HCT116 (cell line): Measurements from ENCODE around the gene MUSK. TPM values are rescaled to one million over a fixed set of nuclear protein-coding genes. Genes with fewer than 3 reads are reported as not detected.
"Not testable (repeated sequence)": the region's sequence is repeated elsewhere in the genome, so short reads cannot be mapped to it uniquely, and the experiment has no call there.

ENCODE experiments used
- ATAC-seq: fragments of 200-7000 bp; cut with Tn5 transposase; 2 replicates; pipeline ENCODE4 v1.9.1; 2020; ENCODE audit warnings: mild to moderate bottlenecking, moderate library complexity
- BruUV-seq: library from RNA; stranded (reverse); fragments of 400-500 nt; replicated peaks from 2 replicates; lab custom pipeline; 2021; lab: Mats Ljungman, UMichigan
- CTCF ChIA-PET: fragments of 300-600 bp; sonication (Branson Sonifier 250); formaldehyde crosslinking; loops from one replicate; lab custom pipeline; 2021; ENCODE audit warnings: antibody characterized with exemption; lab: Charles Lee
- POLR2A ChIA-PET: fragments of 300-600, 350-600 bp; sonication (Branson Sonifier 250); formaldehyde crosslinking; loops from one replicate; lab custom pipeline; 2021; ENCODE audit warnings: antibody characterized with exemption; lab: Charles Lee
- RAD21 ChIA-PET, 2 experiments: fragments of 300-600 bp; sonication (Branson Sonifier 250); formaldehyde crosslinking; loops; one replicate each; lab custom pipeline; 2023; ENCODE audit warnings: low total read pairs in 2 of 2; ENCODE audit not compliant: uncharacterized antibody in 2 of 2, unreplicated experiment in 2 of 2, low non-redundant PET in 1 of 2; lab: Charles Lee
- DNase-seq: peaks from one replicate; pipeline ENCODE4 v3.0.0-alpha.2; 2010; ENCODE audit warnings: low read depth, low spot score
- H2AFZ ChIP-seq: fragments of 200-600 bp; shearing (Covaris generic), sonication (generic); 2 replicates; pipeline ENCODE4 v1.6.1; 2017; ENCODE audit warnings: low read depth, mixed run types, mixed read lengths, antibody characterized with exemption, low read length; ENCODE audit not compliant: poor library complexity, severe bottlenecking
- H3K27ac ChIP-seq: 2 replicates; pipeline ENCODE4 v1.5.1; 2012; ENCODE audit warnings: low read depth, low read length
- H3K27me3 ChIP-seq: fragments of 200-600 bp; sonication (generic); 2 replicates; pipeline ENCODE4 v1.6.1; 2016; ENCODE audit warnings: mixed run types, low read length, mixed read lengths; ENCODE audit not compliant: insufficient read depth
- H3K36me3 ChIP-seq, 2 experiments: fragments of 200-500 bp in 1 of 2; fragments of 200-600 bp in 1 of 2; sonication (Bioruptor generic) in 1 of 2; sonication (generic) in 1 of 2; 2 replicates each; pipeline versions ENCODE4 v1.5.1 to v1.6.1; 2014 to 2016; ENCODE audit warnings: low read length in 2 of 2, inconsistent platforms in 1 of 2, mixed read lengths in 1 of 2, mixed run types in 1 of 2; ENCODE audit not compliant: insufficient read depth in 2 of 2, control insufficient read depth in 1 of 2
- H3K4me1 ChIP-seq, 2 experiments: fragments of 200-600 bp in 1 of 2; sonication (generic) in 1 of 2; 2 replicates each; pipeline versions ENCODE4 v1.5.1 to v1.6.1; 2012 to 2017; ENCODE audit warnings: low read length in 2 of 2, inconsistent platforms in 1 of 2, mild to moderate bottlenecking in 1 of 2, mixed read lengths in 1 of 2, mixed run types in 1 of 2, moderate library complexity in 1 of 2; ENCODE audit not compliant: insufficient read depth in 2 of 2, control insufficient read depth in 1 of 2
- H3K4me2 ChIP-seq: fragments of 200-600 bp; sonication (generic); 2 replicates; pipeline ENCODE4 v1.6.1; 2017; ENCODE audit warnings: mixed run types, low read length, mixed read lengths
- H3K4me3 ChIP-seq, 2 experiments: fragments of 200-600 bp in 1 of 2; sonication (generic) in 1 of 2; replicated peaks in 1 of 2; 2 replicates each; pipeline ENCODE4 v1.5.1; 2011 to 2016; ENCODE audit warnings: low read length in 2 of 2, control low read depth in 1 of 2, low read depth in 1 of 2, mild to moderate bottlenecking in 1 of 2, mixed read lengths in 1 of 2, mixed run types in 1 of 2
- H3K79me2 ChIP-seq: fragments of 200-600 bp; sonication (generic); 2 replicates; pipeline ENCODE4 v1.6.1; 2017; ENCODE audit warnings: mild to moderate bottlenecking, mixed run types, low read length, moderate library complexity, mixed read lengths; ENCODE audit not compliant: insufficient read depth
- H3K9ac ChIP-seq: fragments of 200-600 bp; sonication (generic); 2 replicates; pipeline ENCODE4 v1.6.1; 2016; ENCODE audit warnings: low read length, mixed read lengths
- H3K9me2 ChIP-seq: fragments of 200-600 bp; sonication (generic), shearing (Covaris generic); 2 replicates; pipeline ENCODE4 v1.6.1; 2017; ENCODE audit warnings: mixed run types, mild to moderate bottlenecking, moderate library complexity; ENCODE audit not compliant: insufficient read depth
- H3K9me3 ChIP-seq, 2 experiments: fragments of 200-500 bp in 1 of 2; fragments of 200-600 bp in 1 of 2; sonication (Bioruptor generic) in 1 of 2; sonication (generic) in 1 of 2; 2 replicates each; pipeline ENCODE4 v1.6.1; 2014 to 2017; ENCODE audit warnings: low read length in 2 of 2, mixed read lengths in 2 of 2, inconsistent platforms in 1 of 2, low read depth in 1 of 2, mild to moderate bottlenecking in 1 of 2, mixed run types in 1 of 2, moderate library complexity in 1 of 2; ENCODE audit not compliant: control insufficient read depth in 1 of 2, insufficient read depth in 1 of 2
- H4K20me1 ChIP-seq: fragments of 200-600 bp; sonication (generic), shearing (Covaris generic); 2 replicates; pipeline ENCODE4 v1.6.1; 2017; ENCODE audit warnings: mixed run types, mild to moderate bottlenecking, moderate library complexity; ENCODE audit not compliant: insufficient read depth
- ATF3 ChIP-seq: IDR thresholded peaks from 2 replicates; pipeline ENCODE4 v1.6.1; 2012
- CBX3 ChIP-seq: IDR thresholded peaks from 2 replicates; pipeline ENCODE4 v1.6.1; 2012; ENCODE audit warnings: low read depth
- CEBPB ChIP-seq: IDR thresholded peaks from 2 replicates; pipeline ENCODE4 v1.6.1; 2012; ENCODE audit warnings: low read depth
- EZH2 ChIP-seq: fragments of 200-600 bp; sonication (generic); IDR thresholded peaks from 2 replicates; pipeline ENCODE4 v1.6.1; 2017; ENCODE audit warnings: antibody characterized with exemption, mixed run types
- EZH2phosphoT487 ChIP-seq: fragments of 200-600 bp; IDR thresholded peaks from 2 replicates; pipeline ENCODE4 v1.6.1; 2018; ENCODE audit warnings: antibody characterized with exemption, borderline replicate concordance
- FOSL1 ChIP-seq: IDR thresholded peaks from 2 replicates; pipeline ENCODE4 v1.6.1; 2012; ENCODE audit warnings: low read depth
- MAX ChIP-seq: IDR thresholded peaks from 2 replicates; pipeline ENCODE4 v1.6.1; 2012
- POLR2A ChIP-seq: IDR thresholded peaks from 2 replicates; pipeline ENCODE4 v1.7.0; 2011; ENCODE audit warnings: borderline replicate concordance; ENCODE audit not compliant: insufficient read depth, insufficient read length; ENCODE audit errors: extremely low read depth
- POLR2AphosphoS5 ChIP-seq: IDR thresholded peaks from 2 replicates; pipeline ENCODE4 v1.6.1; 2011; ENCODE audit warnings: mild to moderate bottlenecking, low read depth, low read length, moderate library complexity
- TCF7L2 ChIP-seq: IDR thresholded peaks from 2 replicates; pipeline ENCODE4 v1.7.0; 2011; ENCODE audit warnings: borderline replicate concordance, inconsistent platforms; ENCODE audit not compliant: insufficient read depth, insufficient read length; ENCODE audit errors: extremely low read depth
- YY1 ChIP-seq: IDR thresholded peaks from 2 replicates; pipeline ENCODE4 v1.6.1; 2011; ENCODE audit warnings: low read length, low read depth, moderate library complexity, mild to moderate bottlenecking; ENCODE audit not compliant: insufficient replicate concordance; ENCODE audit errors: extremely low read depth
- intact Hi-C: fragments of 100-400 bp; cut with micrococcal nuclease; formaldehyde crosslinking; loops from 2 replicates; pipeline ENCODE4 v1.10.0; 2022
- total RNA-seq: library from RNA; stranded (reverse); gene quantifications from one replicate; pipeline ENCODE4 v1.2.1, GENCODE V29; 2021; ENCODE audit not compliant: unreplicated experiment
- TF ChIP-seq, protein P1 (sequence below): IDR thresholded peaks from 2 replicates; pipeline ENCODE4 v1.6.1; 2011; ENCODE audit warnings: mild to moderate bottlenecking, low read length, moderate library complexity; ENCODE audit not compliant: insufficient replicate concordance; ENCODE audit errors: extremely low read depth

The MUSK gene
- total RNA-seq, 1 experiment from 2014 or later: not detected

GRCh38 chr9:110820381-110820780 is 151.8 kb downstream of the MUSK start:
- no peaks in the 10 kb centered on the region for H3K4me1 ChIP-seq
- TF ChIP-seq EZH2 (no peak), EZH2phosphoT487 (no peak), FOSL1 (no peak), YY1 (no peak), TCF7L2 (no peak)
- ChIA-PET RAD21 (no interaction called here), POLR2A (no interaction called here), CTCF (no interaction called here)
- H3K36me3 ChIP-seq: no peaks in the 10 kb centered on the region
- H4K20me1 ChIP-seq: no peaks in the 10 kb centered on the region
- intact Hi-C loops: no loop called here
- no peaks in the 10 kb centered on the region for H3K9me3 ChIP-seq
- no peaks in the 10 kb centered on the region for H3K9me2 ChIP-seq
- H3K4me2 ChIP-seq: no peak overlapping the region
- H2AFZ ChIP-seq: no peak overlapping the region
- H3K27me3 ChIP-seq: no peaks in the 10 kb centered on the region
- H3K27ac ChIP-seq: no peak overlapping the region
- no peaks in the 10 kb centered on the region for H3K79me2 ChIP-seq
- no TSS peak for BruUV-seq
- H3K9ac ChIP-seq: no peak overlapping the region
- H3K4me3 ChIP-seq: no peak overlapping the region
- no peak for DNase-seq
- ATAC-seq: no peak

DNA sequence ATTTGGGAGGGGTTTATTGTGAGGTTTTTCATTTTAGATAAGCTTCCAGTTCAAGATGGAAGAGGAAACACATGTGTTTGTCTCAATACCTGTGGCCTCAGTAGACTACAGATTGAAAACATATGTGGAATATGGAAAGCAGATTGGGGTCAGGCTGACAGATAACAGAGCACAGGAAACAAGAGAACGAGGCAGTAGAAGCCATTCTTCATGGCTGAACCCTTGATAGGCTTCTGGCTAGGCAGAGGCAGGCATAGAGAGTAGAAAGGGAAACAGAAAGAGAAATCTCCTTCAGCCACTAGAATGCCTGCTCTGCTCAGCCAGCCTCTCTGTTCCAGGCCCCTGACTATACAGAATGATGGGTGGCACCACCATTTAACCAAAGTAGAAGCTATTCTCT is 152.5 kb downstream of the MUSK start:
- TF ChIP-seq MAX: no peak
- no peak for TF ChIP-seq ATF3
- TF ChIP-seq, protein P1, sequence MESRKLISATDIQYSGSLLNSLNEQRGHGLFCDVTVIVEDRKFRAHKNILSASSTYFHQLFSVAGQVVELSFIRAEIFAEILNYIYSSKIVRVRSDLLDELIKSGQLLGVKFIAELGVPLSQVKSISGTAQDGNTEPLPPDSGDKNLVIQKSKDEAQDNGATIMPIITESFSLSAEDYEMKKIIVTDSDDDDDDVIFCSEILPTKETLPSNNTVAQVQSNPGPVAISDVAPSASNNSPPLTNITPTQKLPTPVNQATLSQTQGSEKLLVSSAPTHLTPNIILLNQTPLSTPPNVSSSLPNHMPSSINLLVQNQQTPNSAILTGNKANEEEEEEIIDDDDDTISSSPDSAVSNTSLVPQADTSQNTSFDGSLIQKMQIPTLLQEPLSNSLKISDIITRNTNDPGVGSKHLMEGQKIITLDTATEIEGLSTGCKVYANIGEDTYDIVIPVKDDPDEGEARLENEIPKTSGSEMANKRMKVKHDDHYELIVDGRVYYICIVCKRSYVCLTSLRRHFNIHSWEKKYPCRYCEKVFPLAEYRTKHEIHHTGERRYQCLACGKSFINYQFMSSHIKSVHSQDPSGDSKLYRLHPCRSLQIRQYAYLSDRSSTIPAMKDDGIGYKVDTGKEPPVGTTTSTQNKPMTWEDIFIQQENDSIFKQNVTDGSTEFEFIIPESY: no peak
- TF ChIP-seq POLR2A: no peak
- no peak for TF ChIP-seq CEBPB
- TF ChIP-seq CBX3: no peak
- no peak for TF ChIP-seq POLR2AphosphoS5
- Histone ChIP-seq H3K4me2 (no peak overlapping the region), H3K4me1 (no peaks in the 10 kb centered on the region), H3K27ac (no peak overlapping the region), H3K27me3 (no peaks in the 10 kb centered on the region), H3K9me2 (no peaks in the 10 kb centered on the region), H3K4me3 (no peak overlapping the region), H3K9ac (no peak overlapping the region), H3K9me3 (no peaks in the 10 kb centered on the region), H3K36me3 (no peaks in the 10 kb centered on the region), H2AFZ (no peak overlapping the region), H4K20me1 (no peaks in the 10 kb centered on the region), H3K79me2 (no peaks in the 10 kb centered on the region)
- ChIA-PET CTCF (no interaction called here), RAD21 (no interaction called here), POLR2A (no interaction called here)
- no TSS peak for BruUV-seq
- no peak for ATAC-seq
- intact Hi-C loops: no loop called here
- no peak for DNase-seq

GRCh38 chr9:110825129-110825528 is 156.5 kb downstream of the MUSK start:
- H3K9me2 ChIP-seq, RAD21 ChIA-PET, CTCF ChIA-PET, intact Hi-C loops, H4K20me1 ChIP-seq, H3K27me3 ChIP-seq, H3K27ac ChIP-seq, H3K9me3 ChIP-seq, H3K36me3 ChIP-seq, H3K79me2 ChIP-seq, POLR2A ChIA-PET, BruUV-seq, H3K9ac ChIP-seq, H2AFZ ChIP-seq, H3K4me3 ChIP-seq, ATAC-seq, DNase-seq, H3K4me2 ChIP-seq, H3K4me1 ChIP-seq: not testable (repeated sequence)
